22Rv1 (cell line): Measurements from ENCODE around the gene CHCT1.

Experiments used
- ZFX ChIP-seq: fragments of 450-650 bp; IDR thresholded peaks from 2 replicates; pipeline ENCODE4 v1.6.1; 2017; ENCODE audit warnings: antibody characterized with exemption, borderline replicate concordance
- TF ChIP-seq, protein P1 (sequence below): fragments of 450-650 bp; IDR thresholded peaks from 2 replicates; pipeline ENCODE4 v1.5.1; 2017; ENCODE audit warnings: mild to moderate bottlenecking

DNA sequence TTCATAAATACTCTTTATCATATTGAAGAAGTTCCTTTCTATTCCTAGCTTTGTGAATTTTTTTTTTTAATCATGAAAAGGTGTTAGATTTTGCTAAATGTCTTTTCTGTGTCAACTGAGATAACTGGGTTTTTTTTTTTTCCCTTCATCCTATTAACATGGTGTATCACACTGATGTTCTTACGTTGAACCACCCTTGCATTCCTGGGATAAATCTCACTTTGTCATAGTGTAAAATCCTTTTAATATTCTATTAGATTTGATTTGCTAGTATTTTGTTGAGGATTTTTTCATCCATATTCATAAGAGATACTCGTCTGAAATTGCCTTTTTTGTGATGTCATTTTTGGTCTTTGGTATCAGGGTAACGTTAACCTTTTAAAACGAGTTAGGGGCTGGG, 49.2 kb downstream of the CHCT1 start:
- TF ChIP-seq, protein P1, sequence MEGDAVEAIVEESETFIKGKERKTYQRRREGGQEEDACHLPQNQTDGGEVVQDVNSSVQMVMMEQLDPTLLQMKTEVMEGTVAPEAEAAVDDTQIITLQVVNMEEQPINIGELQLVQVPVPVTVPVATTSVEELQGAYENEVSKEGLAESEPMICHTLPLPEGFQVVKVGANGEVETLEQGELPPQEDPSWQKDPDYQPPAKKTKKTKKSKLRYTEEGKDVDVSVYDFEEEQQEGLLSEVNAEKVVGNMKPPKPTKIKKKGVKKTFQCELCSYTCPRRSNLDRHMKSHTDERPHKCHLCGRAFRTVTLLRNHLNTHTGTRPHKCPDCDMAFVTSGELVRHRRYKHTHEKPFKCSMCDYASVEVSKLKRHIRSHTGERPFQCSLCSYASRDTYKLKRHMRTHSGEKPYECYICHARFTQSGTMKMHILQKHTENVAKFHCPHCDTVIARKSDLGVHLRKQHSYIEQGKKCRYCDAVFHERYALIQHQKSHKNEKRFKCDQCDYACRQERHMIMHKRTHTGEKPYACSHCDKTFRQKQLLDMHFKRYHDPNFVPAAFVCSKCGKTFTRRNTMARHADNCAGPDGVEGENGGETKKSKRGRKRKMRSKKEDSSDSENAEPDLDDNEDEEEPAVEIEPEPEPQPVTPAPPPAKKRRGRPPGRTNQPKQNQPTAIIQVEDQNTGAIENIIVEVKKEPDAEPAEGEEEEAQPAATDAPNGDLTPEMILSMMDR: no peak
- no peak for TF ChIP-seq ZFX
